ENCODE data around the gene TMOD3.

TMOD3 gene

DNA sequence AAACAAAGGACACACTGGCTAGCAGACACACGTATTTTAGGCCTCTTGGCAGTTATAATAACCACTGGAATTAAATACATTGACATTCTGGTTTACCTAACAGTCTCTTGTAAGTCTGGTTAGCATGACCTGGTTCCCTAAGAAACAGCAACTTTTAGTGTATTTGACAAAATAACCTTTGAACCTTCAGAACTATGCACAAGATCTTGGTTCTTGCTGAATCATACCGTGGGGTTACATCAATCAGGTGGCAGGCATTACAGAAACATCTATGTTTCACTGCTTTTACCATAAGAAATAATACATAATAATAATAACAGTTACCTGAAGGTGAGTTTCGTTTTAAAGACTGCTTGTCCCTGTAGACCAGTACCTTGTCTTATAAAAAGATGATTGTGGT is 123.4 kb downstream of the TMOD3 start:
- DNase-seq (ENCODE audit: low read depth, low spot score): no peak
- TF ChIP-seq, protein P1, sequence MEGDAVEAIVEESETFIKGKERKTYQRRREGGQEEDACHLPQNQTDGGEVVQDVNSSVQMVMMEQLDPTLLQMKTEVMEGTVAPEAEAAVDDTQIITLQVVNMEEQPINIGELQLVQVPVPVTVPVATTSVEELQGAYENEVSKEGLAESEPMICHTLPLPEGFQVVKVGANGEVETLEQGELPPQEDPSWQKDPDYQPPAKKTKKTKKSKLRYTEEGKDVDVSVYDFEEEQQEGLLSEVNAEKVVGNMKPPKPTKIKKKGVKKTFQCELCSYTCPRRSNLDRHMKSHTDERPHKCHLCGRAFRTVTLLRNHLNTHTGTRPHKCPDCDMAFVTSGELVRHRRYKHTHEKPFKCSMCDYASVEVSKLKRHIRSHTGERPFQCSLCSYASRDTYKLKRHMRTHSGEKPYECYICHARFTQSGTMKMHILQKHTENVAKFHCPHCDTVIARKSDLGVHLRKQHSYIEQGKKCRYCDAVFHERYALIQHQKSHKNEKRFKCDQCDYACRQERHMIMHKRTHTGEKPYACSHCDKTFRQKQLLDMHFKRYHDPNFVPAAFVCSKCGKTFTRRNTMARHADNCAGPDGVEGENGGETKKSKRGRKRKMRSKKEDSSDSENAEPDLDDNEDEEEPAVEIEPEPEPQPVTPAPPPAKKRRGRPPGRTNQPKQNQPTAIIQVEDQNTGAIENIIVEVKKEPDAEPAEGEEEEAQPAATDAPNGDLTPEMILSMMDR (IDR thresholded peaks at IDR 0.05; ENCODE audit: low read depth, low read length): no peak
- in situ Hi-C loops (cut with HindIII; ENCODE audit: low sequenced_read_pairs): no loop called here
- no peak overlapping the region for H3K4me3 ChIP-seq (ENCODE audit: low read depth, low read length)

GRCh38 chr15:51955504-51955903 is 126.1 kb downstream of the TMOD3 start:
- H3K4me3 ChIP-seq (ENCODE audit: low read depth, low read length): no peak overlapping the region
- TF ChIP-seq, protein P1 (IDR thresholded peaks at IDR 0.05; ENCODE audit: low read depth, low read length): no peak
- in situ Hi-C loops (cut with HindIII; ENCODE audit: low sequenced_read_pairs): no loop called here
- no peak for DNase-seq (ENCODE audit: low read depth, low spot score)

Data from astrocyte of the spinal cord (primary cell).